K562 (cell line): ENCODE results near the gene UBE2H. TPM values are rescaled to one million over a fixed set of nuclear protein-coding genes. Genes with fewer than 3 reads are reported as not detected.

ENCODE experiments used
- ATAC-seq: fragments of 200-7000 bp; cut with Tn5 transposase; 3 replicates; pipeline ENCODE4 v1.9.1; 2020; ENCODE audit warnings: moderate library complexity
- BruUV-seq: library from RNA; stranded (reverse); fragments of 400-500 nt; replicated peaks from 2 replicates; lab custom pipeline; 2021; lab: Mats Ljungman, UMichigan
- CTCF ChIA-PET: fragments of 300-600 bp; formaldehyde crosslinking; extraction: SDS; loops from one replicate; lab custom pipeline; 2021; ENCODE audit warnings: low intra/inter-chr PET ratio; lab: Yijun Ruan, JAX
- POLR2A ChIA-PET: fragments of 300-600, 350-650 bp; sonication (Branson Sonifier 250); formaldehyde crosslinking; extraction: SDS; loops from one replicate; lab custom pipeline; 2021; ENCODE audit warnings: antibody characterized with exemption, inconsistent platforms; lab: Yijun Ruan, JAX
- DNase-seq, 4 experiments: peaks; one replicate each; pipeline versions ENCODE4 v3.0.0 to v3.0.0-alpha.2; 2011 to 2018; ENCODE audit warnings: low spot score in 3 of 4, mixed read lengths in 3 of 4; ENCODE audit errors: extremely low read depth in 1 of 4
- FAIRE-seq: peaks from 2 replicates; lab custom pipeline; 2011; peaks lifted over from hg19 to GRCh38; lab: Jason Lieb, UNC
- H2AFZ ChIP-seq: 2 replicates; pipeline ENCODE4 v1.6.0; 2011; ENCODE audit warnings: low read depth, low read length, control low read depth, inconsistent platforms
- H3K27ac ChIP-seq: fragments of 200-600 bp; 3 replicates; pipeline ENCODE4 v1.8.0; 2011; ENCODE audit warnings: low read depth, mild to moderate bottlenecking, control low read depth, inconsistent platforms, low read length, moderate library complexity, mixed read lengths; ENCODE audit errors: extremely low read depth
- H3K27me3 ChIP-seq, 2 experiments: fragments of 300-600 bp in 1 of 2; 2 replicates in 1 of 2; 3 replicates in 1 of 2; pipeline versions ENCODE4 v1.6.0 to v1.8.0; 2011; ENCODE audit warnings: inconsistent platforms in 2 of 2, low read length in 2 of 2, mild to moderate bottlenecking in 1 of 2, mixed read lengths in 1 of 2, moderate library complexity in 1 of 2; ENCODE audit not compliant: control insufficient read depth in 2 of 2, insufficient read depth in 2 of 2
- H3K36me3 ChIP-seq: fragments of 300-600 bp; 3 replicates; pipeline ENCODE4 v1.8.0; 2011; ENCODE audit warnings: mild to moderate bottlenecking, low read length, inconsistent platforms; ENCODE audit not compliant: control insufficient read depth, insufficient read depth
- H3K4me1 ChIP-seq, 2 experiments: fragments of 200-600 bp in 1 of 2; replicated peaks in 1 of 2; 2 replicates in 1 of 2; 3 replicates in 1 of 2; pipeline versions ENCODE4 v1.5.1 to v1.8.0; 2011; ENCODE audit warnings: inconsistent platforms in 2 of 2, low read length in 2 of 2, mild to moderate bottlenecking in 1 of 2, mixed read lengths in 1 of 2, moderate library complexity in 1 of 2; ENCODE audit not compliant: control insufficient read depth in 2 of 2, insufficient read depth in 2 of 2
- H3K4me2 ChIP-seq: 2 replicates; pipeline ENCODE4 v1.6.1; 2011; ENCODE audit warnings: low read length, control low read depth, inconsistent platforms, mixed read lengths; ENCODE audit not compliant: insufficient read depth
- H3K4me3 ChIP-seq: fragments of 200-600 bp; sonication (generic), shearing (Covaris generic); 2 replicates; pipeline ENCODE4 v1.5.1; 2016; ENCODE audit warnings: control low read depth, inconsistent platforms
- H3K79me2 ChIP-seq: fragments of 200-600 bp; 3 replicates; pipeline ENCODE4 v1.8.0; 2011; ENCODE audit warnings: low read length, inconsistent platforms; ENCODE audit not compliant: control insufficient read depth, insufficient read depth
- H3K9ac ChIP-seq, 2 experiments: 2 replicates each; pipeline versions ENCODE4 v1.6.0 to v1.6.1; 2011; ENCODE audit warnings: low read depth in 2 of 2, low read length in 2 of 2, control low read depth in 1 of 2, inconsistent platforms in 1 of 2, mild to moderate bottlenecking in 1 of 2, mixed read lengths in 1 of 2; ENCODE audit not compliant: insufficient read depth in 1 of 2
- H3K9me1 ChIP-seq: one replicate; pipeline ENCODE4 v1.6.0; 2011; ENCODE audit warnings: inconsistent platforms, mild to moderate bottlenecking, low read length, moderate library complexity; ENCODE audit not compliant: control insufficient read depth, insufficient read depth
- H3K9me3 ChIP-seq: replicated peaks from 2 replicates; pipeline ENCODE4 v1.5.1; 2011; ENCODE audit warnings: low read depth, low read length, inconsistent platforms; ENCODE audit not compliant: control insufficient read depth, insufficient read depth
- H4K20me1 ChIP-seq: replicated peaks from 2 replicates; pipeline ENCODE4 v1.6.1; 2011; ENCODE audit warnings: low read length, inconsistent platforms, mixed read lengths; ENCODE audit not compliant: control insufficient read depth, insufficient read depth
- HNRNPLL ChIP-seq: fragments of 200-400 bp; formaldehyde crosslinking; IDR thresholded peaks from 2 replicates; pipeline ENCODE4 v1.6.1; 2017; ENCODE audit warnings: low read length, low read depth, mild to moderate bottlenecking; ENCODE audit not compliant: poor library complexity, severe bottlenecking
- WGBS: fragments of 100-300 bp; shearing (Covaris generic); methylation state at CpG from one replicate; pipeline ENCODE4 v1.1.6; 2016; ENCODE audit warnings: low coverage, mixed read lengths; ENCODE audit not compliant: insufficient coverage; ENCODE audit errors: missing lambda C conversion rate; 5-methylcytosine and 5-hydroxymethylcytosine counted together
- in situ Hi-C: fragments of 300-500 bp; cut with MboI; formaldehyde crosslinking; loops from 4 replicates; pipeline ENCODE4 v1.15.0; 2018; ENCODE audit warnings: inconsistent platforms, mixed read lengths
- intact Hi-C: fragments of 100-400 bp; cut with micrococcal nuclease; formaldehyde crosslinking; loops from 2 replicates; pipeline ENCODE4 v1.14.2; 2022
- polyA plus RNA-seq, 8 experiments: library from polyadenylated mRNA; depleted of rRNA in 4 of 8; stranded (reverse) in 5 of 8; unstranded in 3 of 8; fragments of >200 nt; fragmentation: Nextera tagmentation in 2 of 8; fragmentation: Illumina TruSeq in 1 of 8; extraction: Ambion mirVana in 2 of 8; extraction: Trizol in 1 of 8; gene quantifications; 2 replicates each; pipeline versions ENCODE4 v1.2.1 to v1.2.3, GENCODE V29; 2011 to 2014; ENCODE audit warnings: inconsistent platforms in 1 of 8, missing spikeins in 1 of 8
- total RNA-seq, 7 experiments: library from RNA; depleted of rRNA in 6 of 7; stranded (reverse); fragments of >200 nt in 6 of 7; fragmentation: Illumina TruSeq in 2 of 7; extraction: Trizol in 2 of 7; gene quantifications; 2 replicates each; pipeline versions ENCODE4 v1.2.1 to v1.2.3, GENCODE V29; 2011 to 2021; ENCODE audit warnings: low replicate concordance in 1 of 7
- TF ChIP-seq, protein P1 (sequence below): sonication (generic); formaldehyde crosslinking; IDR thresholded peaks from 2 replicates; pipeline ENCODE4 v1.8.0; 2022; ENCODE audit warnings: mild to moderate bottlenecking, missing genetic modification reagents

The UBE2H gene
- total and polyA plus RNA-seq, 9 of the 15 experiments (the other 6 are each of a cell fraction or from before 2014, with no cell fraction given): 6.3 to 33.0 (median 13.3) TPM

DNA sequence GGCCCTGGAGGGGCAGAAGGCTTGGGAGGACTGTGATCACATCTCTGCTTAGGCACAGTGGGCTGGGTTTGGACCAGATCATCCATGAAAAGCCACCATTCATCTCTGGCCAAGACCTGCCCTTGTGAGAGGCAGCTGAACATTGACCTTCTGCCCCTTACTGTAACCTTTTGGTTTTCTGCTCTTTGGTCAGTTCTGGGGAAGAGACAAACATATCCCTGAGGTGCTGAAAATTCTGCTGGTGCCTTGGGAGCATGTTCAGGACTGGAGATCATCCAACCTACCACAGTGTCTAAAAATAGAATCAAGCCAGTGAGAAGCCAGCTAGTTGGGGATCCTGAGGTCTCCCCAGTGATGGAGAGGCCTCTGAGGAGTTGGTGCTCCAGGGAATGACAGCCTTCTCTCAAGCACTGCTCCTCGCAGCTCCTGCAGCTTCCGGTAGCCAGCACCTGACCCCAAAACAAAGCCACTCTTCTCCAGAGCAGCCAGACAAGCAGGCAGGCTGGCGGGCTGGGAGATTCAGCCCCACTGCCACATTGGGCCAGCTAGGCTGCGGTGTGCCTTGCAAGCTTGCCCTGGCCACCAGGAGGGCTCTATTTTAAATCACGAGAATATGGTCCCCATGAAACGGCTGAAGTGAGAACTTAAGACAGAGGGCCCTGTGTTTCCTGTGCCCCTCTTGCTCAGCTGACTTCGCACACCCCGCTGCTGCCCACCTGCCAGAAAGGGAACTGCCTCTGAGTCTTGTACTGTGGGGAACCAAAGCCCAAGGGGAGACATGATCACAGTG is 37.8 kb upstream of the UBE2H start:
- TF ChIP-seq, protein P1, sequence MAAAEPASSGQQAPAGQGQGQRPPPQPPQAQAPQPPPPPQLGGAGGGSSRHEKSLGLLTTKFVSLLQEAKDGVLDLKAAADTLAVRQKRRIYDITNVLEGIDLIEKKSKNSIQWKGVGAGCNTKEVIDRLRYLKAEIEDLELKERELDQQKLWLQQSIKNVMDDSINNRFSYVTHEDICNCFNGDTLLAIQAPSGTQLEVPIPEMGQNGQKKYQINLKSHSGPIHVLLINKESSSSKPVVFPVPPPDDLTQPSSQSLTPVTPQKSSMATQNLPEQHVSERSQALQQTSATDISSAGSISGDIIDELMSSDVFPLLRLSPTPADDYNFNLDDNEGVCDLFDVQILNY (CRISPR knock-in tag): 0 out of 2 replicates have a peak, but pooled peaks have one; percentile 52
- TF ChIP-seq HNRNPLL: no peak
- Histone ChIP-seq H3K79me2 (no peaks in the 10 kb centered on the region), H3K27ac (no peak overlapping the region), H3K27me3 (peaks cover 8 to 14% of the 10 kb centered on the region in 2 experiments; a peak in 4 of 5 replicates), H3K36me3 (no peaks in the 10 kb centered on the region), H3K4me2 (no peak overlapping the region), H3K9me1 (no peaks in the 10 kb centered on the region), H3K4me1 (peaks cover 0 to 3% of the 10 kb centered on the region in 2 experiments; a peak in 1 of 5 replicates), H3K9ac (peak overlapping the region in 1 of 2 experiments; percentile 32; a peak in 1 of 4 replicates), H2AFZ (0 out of 2 replicates have a peak overlapping the region, but pooled peaks have one; percentile 28), H3K4me3 (no peak overlapping the region), H3K9me3 (no peaks in the 10 kb centered on the region), H4K20me1 (no peaks in the 10 kb centered on the region)
- 23% methylated on average over 8 of the region's 8 CpGs for WGBS
- ChIA-PET POLR2A (interaction anchor here (0.7 to 1.5 kb wide), 5 partner anchors 10 to 32 kb away, joined by 3 to 4 read pairs (median 3); no protein-coding TSS in a partner anchor), CTCF (no interaction called here)
- no TSS peak for BruUV-seq
- intact Hi-C loops (no loop called here), in situ Hi-C loops (no loop called here)
- ATAC-seq (peak; percentile 38; the same call in 2 of the 3 replicates), DNase-seq (no peak), FAIRE-seq (no peak)
